Testis (tissue), 2 donors: ENCODE measurements around the gene PLA2G4A.
A peak's percentile ranks its signal among the peaks of the same experiment; 100 is the strongest.

Experiments used
- POLR2A ChIP-seq: fragments of 450-650 bp; IDR thresholded peaks from one replicate; pipeline ENCODE4 v1.6.1; 2017; ENCODE audit warnings: antibody characterized with exemption, mild to moderate bottlenecking, moderate library complexity
- TF ChIP-seq, protein P1 (sequence below), 3 experiments: fragments of 450-650 bp in 2 of 3; fragments of 200-600 bp in 1 of 3; sonication (generic) in 1 of 3; IDR thresholded peaks; one replicate each; pipeline ENCODE4 v1.5.1; 2016 to 2019; ENCODE audit warnings: antibody characterized with exemption in 3 of 3, mild to moderate bottlenecking in 2 of 3, moderate library complexity in 1 of 3

DNA sequence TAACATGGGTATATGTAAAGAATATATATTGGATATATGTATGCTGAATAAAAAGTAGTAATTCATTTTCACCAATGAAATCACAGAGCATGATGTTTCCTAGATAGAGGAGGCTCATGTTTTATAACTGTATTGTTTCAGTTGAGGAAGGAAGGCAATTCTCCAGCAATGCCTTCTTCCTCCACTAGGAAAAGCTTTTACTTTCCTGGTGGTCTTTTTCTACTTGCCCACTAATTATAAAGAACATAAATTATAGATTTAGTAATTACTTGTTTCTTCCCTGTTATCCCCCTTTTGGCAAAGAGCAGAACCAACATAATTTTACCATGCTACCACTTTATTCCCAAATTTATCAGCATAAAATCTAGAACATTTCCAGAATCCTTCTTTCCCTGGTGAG is 159.0 kb downstream of the PLA2G4A start:
- TF ChIP-seq, protein P1, sequence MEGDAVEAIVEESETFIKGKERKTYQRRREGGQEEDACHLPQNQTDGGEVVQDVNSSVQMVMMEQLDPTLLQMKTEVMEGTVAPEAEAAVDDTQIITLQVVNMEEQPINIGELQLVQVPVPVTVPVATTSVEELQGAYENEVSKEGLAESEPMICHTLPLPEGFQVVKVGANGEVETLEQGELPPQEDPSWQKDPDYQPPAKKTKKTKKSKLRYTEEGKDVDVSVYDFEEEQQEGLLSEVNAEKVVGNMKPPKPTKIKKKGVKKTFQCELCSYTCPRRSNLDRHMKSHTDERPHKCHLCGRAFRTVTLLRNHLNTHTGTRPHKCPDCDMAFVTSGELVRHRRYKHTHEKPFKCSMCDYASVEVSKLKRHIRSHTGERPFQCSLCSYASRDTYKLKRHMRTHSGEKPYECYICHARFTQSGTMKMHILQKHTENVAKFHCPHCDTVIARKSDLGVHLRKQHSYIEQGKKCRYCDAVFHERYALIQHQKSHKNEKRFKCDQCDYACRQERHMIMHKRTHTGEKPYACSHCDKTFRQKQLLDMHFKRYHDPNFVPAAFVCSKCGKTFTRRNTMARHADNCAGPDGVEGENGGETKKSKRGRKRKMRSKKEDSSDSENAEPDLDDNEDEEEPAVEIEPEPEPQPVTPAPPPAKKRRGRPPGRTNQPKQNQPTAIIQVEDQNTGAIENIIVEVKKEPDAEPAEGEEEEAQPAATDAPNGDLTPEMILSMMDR (IDR thresholded peaks at IDR 0.05), result peak in 2 of 3 experiments; percentile 6 to 22
- no peak for TF ChIP-seq POLR2A
